GM12891 (cell line): ENCODE results near the gene FBXW12.

Source experiments
- POLR2A ChIP-seq: IDR thresholded peaks from 2 replicates; pipeline ENCODE4 v1.6.1; 2011; ENCODE audit warnings: low read depth, low read length, control low read depth
- POLR2AphosphoS5 ChIP-seq: IDR thresholded peaks from 2 replicates; pipeline ENCODE4 v1.6.1; 2011; ENCODE audit warnings: low read depth, low read length, control low read depth
- SPI1 ChIP-seq: IDR thresholded peaks from 2 replicates; pipeline ENCODE4 v1.6.1; 2011; ENCODE audit warnings: low read depth, low read length, control low read depth
- TAF1 ChIP-seq: IDR thresholded peaks from 2 replicates; pipeline ENCODE4 v1.6.1; 2011; ENCODE audit warnings: low read depth, low read length, control low read depth

- TF ChIP-seq SPI1 (no peak), POLR2A (no peak), POLR2AphosphoS5 (no peak), TAF1 (no peak)
Measured at GRCh38 chr3:48411041-48411588, 39.1 kb downstream of the FBXW12 start.
